Hindlimb muscle (tissue), 1 donor: ENCODE data around the gene CUL1. TPM values are rescaled to one million over a fixed set of nuclear protein-coding genes. Genes with fewer than 3 reads are reported as not detected.

ENCODE experiments used
- polyA plus RNA-seq: library from polyadenylated mRNA; unstranded; fragments of 120-200 nt; gene quantifications from one replicate; pipeline ENCODE4 v1.2.1, GENCODE V29; 2013; ENCODE audit not compliant: insufficient read length

The CUL1 gene
- polyA plus RNA-seq, 1 donor = 52.5 TPM

Other genes with a start within 250 kb of the CUL1 start
- gene C7orf33, start 108.1 kb upstream of the CUL1 start, polyA plus RNA-seq = 1.5 TPM
- 22.0 TPM for gene EZH2, start 185.4 kb downstream of the CUL1 start, polyA plus RNA-seq